22Rv1 (cell line): Measurements from ENCODE around the gene TUBGCP2.

Source experiments
- H3K27ac ChIP-seq: fragments of 450-650 bp; 2 replicates; pipeline ENCODE4 v1.5.1; 2017
- CTCF ChIP-seq: fragments of 450-650 bp; IDR thresholded peaks from 2 replicates; pipeline ENCODE4 v1.5.1; 2017; ENCODE audit warnings: mild to moderate bottlenecking
- ZFX ChIP-seq: fragments of 450-650 bp; IDR thresholded peaks from 2 replicates; pipeline ENCODE4 v1.6.1; 2017; ENCODE audit warnings: antibody characterized with exemption, borderline replicate concordance

Gene TUBGCP2

GRCh38 chr10:133341983-133342382, 33.3 kb upstream of the TUBGCP2 start:
- no peak for TF ChIP-seq CTCF
- TF ChIP-seq ZFX: no peak
- H3K27ac ChIP-seq: no peak overlapping the region

GRCh38 chr10:133339708-133340380, 31.2 kb upstream of the TUBGCP2 start:
- TF ChIP-seq ZFX (no peak), CTCF (no peak)
- no peak overlapping the region for H3K27ac ChIP-seq

- no peak overlapping the region for H3K27ac ChIP-seq
- no peak for TF ChIP-seq CTCF
- no peak for TF ChIP-seq ZFX
Observed at GRCh38 chr10:133338080-133339071, 29.7 kb upstream of the TUBGCP2 start.

- no peak for TF ChIP-seq CTCF
- TF ChIP-seq ZFX: no peak
- no peak overlapping the region for H3K27ac ChIP-seq
Observed at GRCh38 chr10:133337370-133337725, 28.7 kb upstream of the TUBGCP2 start.

- TF ChIP-seq ZFX: no peak
- no peak for TF ChIP-seq CTCF
- no peak within 1 kb of the TSS for H3K27ac ChIP-seq
Observed at GRCh38 chr10:133336577-133337369, 28.1 kb upstream of the TUBGCP2 start, which contains the start of gene CALY. TSS of gene CALY (minus strand) at chr10:133336896. CDS start at chr10:133328989, 7,907 bp downstream.

GRCh38 chr10:133336118-133336576, 27.5 kb upstream of the TUBGCP2 start:
- no peak overlapping the region for H3K27ac ChIP-seq
- no peak for TF ChIP-seq ZFX
- TF ChIP-seq CTCF: no peak
